KG1 (cell line): ENCODE data around the gene CEP70.
"Not testable (repeated sequence)": the region's sequence is repeated elsewhere in the genome, so short reads cannot be mapped to it uniquely, and the experiment has no call there.

Source experiments
- DNase-seq: peaks from one replicate; lab custom pipeline; 2025; lab: John Stamatoyannopoulos, UW

Gene CEP70

DNA sequence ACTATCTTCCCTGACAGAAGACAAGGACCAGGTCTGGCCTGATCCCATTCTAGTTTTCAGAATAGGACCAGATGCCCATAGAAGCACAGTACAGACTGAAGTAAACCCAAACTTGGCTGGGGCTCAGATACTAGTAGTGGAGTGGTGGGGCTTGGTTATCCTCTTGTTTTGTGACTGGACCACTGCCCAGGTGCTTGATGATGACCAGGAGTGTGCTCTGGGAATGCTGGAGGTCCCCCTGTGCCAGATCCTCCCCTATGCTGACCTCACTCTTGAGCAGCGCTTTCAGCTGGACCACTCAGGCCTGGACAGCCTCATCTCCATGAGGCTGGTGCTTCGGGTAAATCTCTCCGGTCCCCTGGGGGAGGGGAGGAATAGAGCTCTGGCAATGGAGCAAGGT is 123.4 kb downstream of the CEP70 start:
- DNase-seq = no peak

DNA sequence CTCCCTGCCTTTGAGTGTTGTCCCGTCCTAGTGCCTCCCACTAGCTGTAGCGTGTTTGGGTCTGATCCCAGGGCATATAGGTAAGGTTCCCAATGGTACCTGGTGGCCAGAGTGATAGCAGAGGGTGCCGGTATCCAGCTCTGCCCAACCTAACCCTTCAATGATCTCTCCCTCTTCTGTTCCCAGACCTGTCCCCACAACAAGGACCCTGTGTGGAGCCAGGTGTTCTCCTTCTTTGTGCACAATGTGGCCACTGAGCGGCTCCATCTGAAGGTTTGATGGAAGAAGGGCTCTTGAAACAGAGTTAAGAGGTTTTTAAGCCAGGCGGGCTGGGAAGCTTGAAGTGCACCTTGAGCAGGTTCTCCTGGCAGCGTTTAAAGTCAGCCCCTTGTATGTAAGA is 124.2 kb downstream of the CEP70 start:
- DNase-seq = no peak

DNA sequence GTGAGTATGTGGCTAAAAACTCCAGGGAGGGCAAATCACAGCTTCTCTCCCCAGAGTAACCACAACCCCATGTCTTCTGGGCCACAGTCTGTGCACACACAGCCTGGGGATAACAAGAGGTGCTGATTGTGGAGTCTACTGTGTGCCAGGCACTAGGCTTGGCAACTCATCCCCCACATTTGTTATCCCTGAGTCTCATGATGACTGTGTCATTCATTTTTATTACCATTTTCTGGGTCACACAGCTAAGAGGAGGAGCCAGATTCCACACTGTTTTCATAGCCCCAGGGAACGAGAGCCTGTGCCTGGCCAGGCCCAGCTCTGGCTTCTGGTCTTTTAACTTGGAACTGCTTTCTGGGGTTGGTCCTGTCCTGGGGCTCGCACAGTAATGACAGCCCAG is 125.2 kb downstream of the CEP70 start:
- no peak for DNase-seq

GRCh38 chr3:138468451-138468850 is 125.6 kb downstream of the CEP70 start:
- no peak for DNase-seq

DNA sequence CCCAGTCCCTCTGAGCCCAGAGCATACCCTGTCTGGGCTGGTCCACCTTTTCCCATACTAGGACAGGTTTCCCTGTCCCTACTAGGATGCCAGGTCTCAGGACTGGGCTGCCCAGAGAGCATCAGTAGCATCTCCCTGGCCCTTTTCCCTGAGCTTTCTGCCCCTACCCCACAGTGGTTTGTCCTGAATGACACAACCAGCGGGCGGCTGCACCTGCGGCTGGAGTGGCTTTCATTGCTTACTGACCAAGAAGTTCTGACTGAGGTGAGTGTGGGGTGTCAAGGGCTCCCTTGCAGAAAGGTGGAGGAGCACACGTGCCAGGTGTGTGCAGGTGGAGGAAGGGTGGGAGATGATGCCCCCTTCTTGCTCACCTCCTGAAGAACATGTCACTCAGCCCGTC is 126.1 kb downstream of the CEP70 start:
- DNase-seq = no peak

- DNase-seq = no peak
These were observed 128.1 kb downstream of the CEP70 start for GRCh38 chr3:138465925-138466324.

- DNase-seq = no peak
These were observed 128.6 kb downstream of the CEP70 start for GRCh38 chr3:138465451-138465850.

- DNase-seq = no peak
These were observed 129.6 kb downstream of the CEP70 start for GRCh38 chr3:138464491-138464860.

DNA sequence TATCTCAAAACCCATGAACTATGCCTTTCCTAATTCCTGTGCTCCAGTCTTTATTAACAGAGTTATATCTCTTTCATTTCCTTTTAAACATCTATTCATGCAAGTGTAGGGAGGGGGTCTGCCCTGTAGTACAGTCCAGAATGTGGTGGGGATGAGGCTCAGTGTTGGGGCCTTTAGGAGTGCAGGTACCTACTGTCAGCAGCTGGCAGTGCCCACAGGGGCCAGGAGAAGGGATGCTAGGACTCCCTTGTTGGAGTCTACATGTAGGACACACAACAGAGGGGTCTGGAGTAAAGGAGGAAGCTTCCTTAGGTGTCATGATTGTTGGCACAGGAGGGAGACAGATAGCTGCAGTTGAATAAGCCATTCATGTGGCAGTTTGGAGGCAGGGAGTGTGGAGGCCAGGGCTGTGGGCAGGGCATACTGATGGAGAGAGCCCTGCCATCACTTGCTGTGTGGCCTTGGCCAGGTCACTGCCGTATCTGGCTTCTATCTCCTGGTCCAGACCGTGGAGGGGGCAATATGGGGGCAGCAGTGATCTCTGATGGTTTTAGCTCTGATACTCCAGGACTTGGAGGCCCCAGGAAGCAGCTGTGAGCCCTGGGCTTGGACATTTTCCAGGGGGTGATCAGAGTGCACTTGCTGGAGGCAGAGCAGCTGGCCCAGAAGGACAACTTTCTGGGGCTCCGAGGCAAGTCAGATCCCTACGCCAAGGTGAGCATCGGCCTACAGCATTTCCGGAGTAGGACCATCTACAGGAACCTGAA is 130.2 kb downstream of the CEP70 start:
- DNase-seq = no peak

DNA sequence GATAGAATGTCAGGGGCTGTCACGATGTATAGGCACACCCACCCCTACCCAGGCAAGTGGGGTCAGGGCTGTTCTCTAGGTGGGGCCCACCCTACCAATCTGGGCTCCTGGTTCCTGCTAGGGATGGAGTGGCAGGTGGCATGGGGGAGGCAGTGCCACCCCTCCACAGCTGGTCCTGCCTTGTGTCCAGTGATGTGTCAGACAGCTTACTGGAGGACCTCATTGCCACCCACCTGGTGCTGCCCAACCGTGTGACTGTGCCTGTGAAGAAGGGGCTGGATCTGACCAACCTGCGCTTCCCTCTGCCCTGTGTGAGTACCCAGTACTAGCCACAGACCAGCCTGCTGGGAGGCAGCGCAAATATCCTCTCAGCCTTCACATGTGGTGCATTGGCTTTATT is 132.2 kb downstream of the CEP70 start:
- no peak for DNase-seq

GRCh38 chr3:138461246-138461645 is 132.8 kb downstream of the CEP70 start:
- no peak for DNase-seq

- no peak for DNase-seq
These were observed 133.4 kb downstream of the CEP70 start for GRCh38 chr3:138460536-138461205.

DNA sequence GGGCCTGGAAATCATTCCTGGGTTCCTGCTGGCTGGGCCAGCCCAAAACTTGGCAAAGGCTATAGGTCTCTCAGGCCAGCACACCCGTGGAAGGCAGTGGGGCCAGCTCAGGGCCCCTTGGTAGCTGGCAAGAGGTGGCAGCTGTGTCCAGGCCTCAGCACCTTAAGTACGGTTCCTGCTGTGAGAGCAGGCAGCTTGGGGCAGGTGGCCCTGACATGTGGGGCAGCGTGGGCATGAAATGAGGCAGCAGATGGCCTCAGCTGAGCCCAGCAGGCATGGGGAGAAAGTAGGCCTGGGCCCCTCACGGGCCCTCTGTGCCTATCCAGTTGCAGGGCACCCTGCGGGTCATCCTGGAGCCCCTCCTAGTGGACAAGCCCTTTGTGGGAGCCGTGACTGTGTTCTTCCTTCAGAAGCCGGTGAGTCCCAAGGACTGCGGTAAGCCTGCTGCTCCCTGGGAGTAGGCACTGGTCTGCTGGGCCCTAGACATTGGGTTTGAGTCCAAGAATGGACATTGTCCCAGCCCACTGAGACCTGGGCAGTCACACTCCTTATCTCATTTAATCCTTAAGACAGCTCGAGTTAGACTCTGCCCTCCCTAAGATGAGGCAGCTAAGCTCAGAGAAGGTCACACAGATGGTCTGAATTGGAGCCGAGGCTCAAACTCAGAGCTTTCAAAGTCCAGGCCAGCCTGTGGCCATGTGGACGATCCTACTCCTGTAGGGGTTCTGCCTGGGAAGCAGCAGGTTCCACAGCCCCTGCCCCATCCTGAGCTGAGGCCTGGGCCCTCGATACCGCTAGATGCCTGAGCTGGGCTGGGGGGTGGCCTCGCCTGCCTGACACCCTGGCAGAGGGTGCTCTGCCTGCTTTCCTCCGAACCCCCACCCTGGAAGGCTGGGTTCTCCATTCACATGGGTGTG is 134.2 kb downstream of the CEP70 start:
- DNase-seq = no peak

GRCh38 chr3:138458774-138459499 is 135.1 kb downstream of the CEP70 start:
- DNase-seq = no peak

DNA sequence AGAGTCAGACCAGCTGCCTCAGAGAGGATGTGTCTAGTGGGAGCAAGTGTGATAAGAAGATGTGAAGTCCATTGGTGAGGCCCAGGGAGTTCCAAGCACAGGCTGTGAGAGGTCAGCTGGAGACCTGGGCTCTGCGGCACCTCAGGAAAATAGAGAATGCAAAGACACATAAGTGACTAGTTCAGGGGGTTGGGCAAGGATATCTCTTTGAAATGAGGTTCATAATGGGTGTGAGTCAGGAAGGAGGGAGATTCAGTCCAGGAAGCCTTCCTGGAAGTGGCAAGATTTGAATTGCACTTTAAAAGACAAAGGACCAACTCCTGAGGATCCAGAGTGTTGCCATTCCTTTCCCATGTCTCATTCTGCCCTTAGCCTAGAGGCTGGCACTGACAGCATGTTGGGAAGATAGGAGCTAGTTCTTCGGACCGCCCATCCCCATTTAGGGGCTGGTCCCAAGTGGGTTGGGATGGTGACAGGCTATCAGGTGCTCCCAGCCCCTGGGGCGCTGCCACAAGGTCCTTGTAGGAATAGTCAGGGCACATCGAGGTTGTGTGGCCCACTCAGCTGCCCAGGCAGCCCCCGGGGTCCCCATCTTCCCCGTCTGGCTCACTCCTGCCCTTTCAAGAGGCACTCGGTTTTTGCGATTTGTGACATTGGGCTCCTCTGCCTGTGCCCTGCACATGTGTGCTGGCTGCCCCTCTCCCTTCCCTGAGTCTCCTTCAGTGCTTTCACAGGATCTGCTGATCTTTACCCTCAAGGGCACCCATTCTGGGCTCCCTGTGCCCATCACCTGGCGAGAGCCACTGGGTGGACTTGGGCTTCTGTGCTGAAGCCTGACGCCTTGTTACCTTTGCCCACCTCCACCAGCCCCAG is 136.0 kb downstream of the CEP70 start:
- no peak for DNase-seq

GRCh38 chr3:138456961-138457862 is 136.8 kb downstream of the CEP70 start:
- DNase-seq = no peak

DNA sequence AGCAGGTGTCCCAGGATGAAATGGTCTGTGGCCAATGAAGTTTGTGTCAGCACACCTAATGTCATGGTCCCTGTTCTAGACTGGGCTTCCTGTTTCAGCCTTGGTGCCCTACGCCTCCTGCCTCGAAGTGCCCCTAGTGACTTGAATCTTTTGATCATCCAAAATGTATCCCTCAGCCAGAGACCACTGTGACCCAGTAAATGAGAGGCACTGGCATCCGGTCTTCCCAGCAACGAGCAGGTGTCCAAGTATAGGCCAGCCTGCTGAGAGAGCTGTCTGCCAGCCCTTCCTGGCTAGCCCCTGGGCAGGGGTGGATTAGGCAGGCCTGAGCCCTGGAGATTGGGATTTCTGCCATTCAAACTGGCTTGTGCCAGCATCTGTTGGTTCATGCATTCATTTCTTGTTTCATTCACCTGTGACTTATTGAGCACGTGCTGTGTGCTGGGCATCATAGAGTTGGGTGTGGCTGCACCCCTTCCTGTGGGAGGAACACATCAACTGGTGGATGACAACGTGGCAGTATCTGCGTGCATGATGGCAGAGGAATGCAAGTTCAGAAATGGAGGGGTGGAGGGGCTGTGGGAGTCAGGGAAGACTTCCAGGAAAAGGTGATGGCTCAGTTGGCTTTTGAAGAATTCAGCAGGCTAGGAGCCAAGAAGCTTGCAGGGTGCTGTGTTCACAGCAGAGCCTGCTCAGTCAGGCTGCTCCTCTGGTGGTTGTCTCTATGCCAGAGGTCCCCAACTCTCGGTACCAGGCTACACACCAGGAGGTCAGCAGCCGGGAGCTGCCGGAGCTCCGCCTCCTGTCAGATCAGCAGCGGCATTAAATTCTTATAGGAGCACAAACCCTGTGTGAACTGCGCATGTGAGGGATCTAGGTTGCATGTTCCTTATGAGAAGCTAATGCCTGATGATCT is 138.0 kb downstream of the CEP70 start:
- no peak for DNase-seq

GRCh38 chr3:138453940-138454339 is 140.1 kb downstream of the CEP70 start:
- DNase-seq = not testable (repeated sequence)

DNA sequence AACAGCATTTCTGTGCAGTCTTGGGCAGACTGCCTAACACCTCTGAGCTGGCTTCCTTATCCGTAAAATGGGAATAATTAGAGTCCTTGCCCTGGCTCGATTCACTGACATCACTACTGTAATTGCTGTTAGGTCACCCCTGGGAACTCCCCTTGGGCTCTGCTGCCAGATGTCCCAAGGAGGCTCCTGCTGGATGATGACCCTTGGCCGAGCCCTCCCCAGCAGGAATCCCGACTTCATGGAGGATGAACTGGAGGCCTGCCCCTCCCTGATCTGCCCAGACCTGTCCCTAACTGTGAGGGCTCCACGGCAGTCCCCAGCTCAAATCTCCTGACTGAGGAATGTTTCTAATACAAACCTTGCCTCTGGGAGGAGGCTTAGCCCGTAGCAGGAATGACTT is 141.6 kb downstream of the CEP70 start:
- no peak for DNase-seq
